ENCODE results near the gene DUOX2.

Gene DUOX2

DNA sequence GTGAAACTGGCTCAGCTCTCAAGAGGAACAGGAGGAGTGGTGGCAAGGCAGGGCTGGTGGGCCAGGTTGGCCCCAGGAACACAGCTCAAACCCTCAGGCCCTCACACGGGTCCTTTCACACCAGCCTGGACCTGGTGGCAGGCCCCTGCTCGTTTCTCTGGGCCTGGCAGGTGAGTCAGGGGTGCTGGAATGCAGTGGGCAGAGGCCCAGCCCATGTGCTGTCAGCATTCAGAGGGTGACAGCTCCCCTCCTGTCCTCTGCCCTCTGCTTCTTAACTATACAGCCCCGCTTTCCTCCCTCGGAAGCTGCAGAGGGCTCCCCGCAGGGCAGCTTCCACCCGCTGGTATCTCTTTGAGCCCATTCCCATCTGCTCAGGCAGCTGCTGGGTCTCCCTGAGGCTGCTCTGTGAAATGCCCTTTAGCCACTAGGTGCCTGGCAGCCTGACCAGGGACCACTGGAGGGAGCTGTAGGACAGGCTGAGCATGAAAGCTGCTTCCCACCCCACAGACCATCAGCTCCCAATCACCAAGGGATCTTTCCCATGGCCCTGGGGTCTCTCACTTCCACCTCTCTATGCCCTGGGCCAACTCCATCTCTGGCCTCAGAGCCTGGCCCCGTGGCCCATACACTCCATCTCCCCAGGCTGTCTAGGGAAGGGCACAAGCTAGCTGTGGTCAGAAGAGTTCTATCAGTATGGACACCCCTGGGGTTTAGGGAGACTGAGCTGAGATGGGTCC lies 49.0 kb upstream of the DUOX2 start (continued):
- TF ChIP-seq ZNF548 (tag by site-specific recombination; IDR thresholded peaks at IDR 0.05) (no peak), ZNF830 (tag by site-specific recombination; IDR thresholded peaks at IDR 0.05; ENCODE audit: low read depth) (no peak), ZNF664 (tag by site-specific recombination; IDR thresholded peaks at IDR 0.05) (no peak), ZNF146 (tag by site-specific recombination; IDR thresholded peaks at IDR 0.05) (no peak), ZNF19 (tag by site-specific recombination; IDR thresholded peaks at IDR 0.05; ENCODE audit: low read depth) (no peak), ZNF560 (tag by site-specific recombination; IDR thresholded peaks at IDR 0.05; ENCODE audit: borderline replicate concordance) (no peak), ZNF558 (tag by site-specific recombination; IDR thresholded peaks at IDR 0.05) (no peak), TRIM28 (IDR thresholded peaks at IDR 0.05; ENCODE audit: borderline replicate concordance, low read length) (no peak), IKZF3 (tag by site-specific recombination; IDR thresholded peaks at IDR 0.05) (peak; percentile 55), ZNF48 (tag by site-specific recombination; IDR thresholded peaks at IDR 0.05) (no peak), ZSCAN5A (tag by site-specific recombination; IDR thresholded peaks at IDR 0.05) (no peak), TCF7L2 (IDR thresholded peaks at IDR 0.05; ENCODE audit: borderline replicate concordance, low read depth, low read length) (no peak), ZFP37 (tag by site-specific recombination; IDR thresholded peaks at IDR 0.05) (no peak), ZNF239 (tag by site-specific recombination; IDR thresholded peaks at IDR 0.05) (no peak), ZNF140 (tag by site-specific recombination; IDR thresholded peaks at IDR 0.05) (no peak), SP7 (tag by site-specific recombination; IDR thresholded peaks at IDR 0.05) (0 out of 2 replicates have a peak, but pooled peaks have one; percentile 24), ZNF629 (tag by site-specific recombination; IDR thresholded peaks at IDR 0.05) (no peak), ZNF654 (tag by site-specific recombination; IDR thresholded peaks at IDR 0.05; ENCODE audit: low read depth) (peak; percentile 87), KLF7 (tag by site-specific recombination; IDR thresholded peaks at IDR 0.05; ENCODE audit: borderline replicate concordance) (no peak), SALL2 (tag by site-specific recombination; IDR thresholded peaks at IDR 0.05; ENCODE audit: borderline replicate concordance) (no peak), ZNF521 (tag by site-specific recombination; IDR thresholded peaks at IDR 0.05) (no peak)
- TF ChIP-seq, protein P1, sequence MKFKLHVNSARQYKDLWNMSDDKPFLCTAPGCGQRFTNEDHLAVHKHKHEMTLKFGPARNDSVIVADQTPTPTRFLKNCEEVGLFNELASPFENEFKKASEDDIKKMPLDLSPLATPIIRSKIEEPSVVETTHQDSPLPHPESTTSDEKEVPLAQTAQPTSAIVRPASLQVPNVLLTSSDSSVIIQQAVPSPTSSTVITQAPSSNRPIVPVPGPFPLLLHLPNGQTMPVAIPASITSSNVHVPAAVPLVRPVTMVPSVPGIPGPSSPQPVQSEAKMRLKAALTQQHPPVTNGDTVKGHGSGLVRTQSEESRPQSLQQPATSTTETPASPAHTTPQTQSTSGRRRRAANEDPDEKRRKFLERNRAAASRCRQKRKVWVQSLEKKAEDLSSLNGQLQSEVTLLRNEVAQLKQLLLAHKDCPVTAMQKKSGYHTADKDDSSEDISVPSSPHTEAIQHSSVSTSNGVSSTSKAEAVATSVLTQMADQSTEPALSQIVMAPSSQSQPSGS (tag by site-specific recombination; IDR thresholded peaks at IDR 0.05; ENCODE audit: low read depth) = no peak
- TF ChIP-seq, protein P2, sequence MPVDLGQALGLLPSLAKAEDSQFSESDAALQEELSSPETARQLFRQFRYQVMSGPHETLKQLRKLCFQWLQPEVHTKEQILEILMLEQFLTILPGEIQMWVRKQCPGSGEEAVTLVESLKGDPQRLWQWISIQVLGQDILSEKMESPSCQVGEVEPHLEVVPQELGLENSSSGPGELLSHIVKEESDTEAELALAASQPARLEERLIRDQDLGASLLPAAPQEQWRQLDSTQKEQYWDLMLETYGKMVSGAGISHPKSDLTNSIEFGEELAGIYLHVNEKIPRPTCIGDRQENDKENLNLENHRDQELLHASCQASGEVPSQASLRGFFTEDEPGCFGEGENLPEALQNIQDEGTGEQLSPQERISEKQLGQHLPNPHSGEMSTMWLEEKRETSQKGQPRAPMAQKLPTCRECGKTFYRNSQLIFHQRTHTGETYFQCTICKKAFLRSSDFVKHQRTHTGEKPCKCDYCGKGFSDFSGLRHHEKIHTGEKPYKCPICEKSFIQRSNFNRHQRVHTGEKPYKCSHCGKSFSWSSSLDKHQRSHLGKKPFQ (tag by site-specific recombination; IDR thresholded peaks at IDR 0.05) = no peak

GRCh38 chr15:45161666-45162065 lies 47.7 kb upstream of the DUOX2 start:
- Histone ChIP-seq H3K9me3 (ENCODE audit: control insufficient read depth, insufficient read depth, low read depth, low read length) (no peaks in the 10 kb centered on the region), H3K36me3 (ENCODE audit: control insufficient read depth in 2 of 2, insufficient read depth in 1 of 2, low read length in 2 of 2) (no peaks in the 10 kb centered on the region), H3K27ac (ENCODE audit: extremely low read depth, low read depth, low read length) (no peak overlapping the region), H3K4me3 (ENCODE audit: low read depth, low read length) (no peak overlapping the region), H3K4me1 (ENCODE audit: control insufficient read depth, insufficient read depth, low read length) (0 out of 2 replicates have a peak, but pooled peaks cover 2% of the 10 kb centered on the region)
- ChIA-PET POLR2A (interaction anchor here (0.6 kb wide), 1 partner anchor 9 kb away, joined by 12 read pairs; no protein-coding TSS in a partner anchor), CTCF (interaction anchor here (0.7 to 4.4 kb wide), 7 partner anchors 10 to 447 kb away, joined by 3 to 23 read pairs (median 3); no protein-coding TSS in a partner anchor)
- TF ChIP-seq ZNF133 (tag by site-specific recombination; IDR thresholded peaks at IDR 0.05) (no peak), MEIS1 (CRISPR knock-in tag; IDR thresholded peaks at IDR 0.05; ENCODE audit: borderline replicate concordance) (no peak), ZFP3 (tag by site-specific recombination; IDR thresholded peaks at IDR 0.05; ENCODE audit: low read depth) (no peak), EGR2 (tag by site-specific recombination; IDR thresholded peaks at IDR 0.05; ENCODE audit: low read depth) (no peak), ZSCAN5A (tag by site-specific recombination; IDR thresholded peaks at IDR 0.05) (no peak), ZNF501 (tag by site-specific recombination; IDR thresholded peaks at IDR 0.05) (no peak), ZNF292 (tag by site-specific recombination; IDR thresholded peaks at IDR 0.05; ENCODE audit: borderline replicate concordance, low read depth) (no peak), ZNF624 (tag by site-specific recombination; IDR thresholded peaks at IDR 0.05) (no peak), ZNF138 (tag by site-specific recombination; IDR thresholded peaks at IDR 0.05; ENCODE audit: borderline replicate concordance) (no peak), ZNF626 (tag by site-specific recombination; IDR thresholded peaks at IDR 0.05) (no peak), ZNF266 (tag by site-specific recombination; IDR thresholded peaks at IDR 0.05; ENCODE audit: low read depth) (no peak), ZSCAN30 (tag by site-specific recombination; IDR thresholded peaks at IDR 0.05) (no peak)

Data from HEK293 (cell line).